Neutrophil (primary cell): ENCODE results near the gene MBD1.

Source experiments
- H3K27ac ChIP-seq: fragments of 200-600 bp; sonication (generic); 2 replicates; pipeline ENCODE4 v1.5.1; 2016; ENCODE audit warnings: mild to moderate bottlenecking, moderate library complexity
- H3K27me3 ChIP-seq: fragments of 200-600 bp; sonication (generic); 2 replicates; pipeline ENCODE4 v1.6.0; 2016; ENCODE audit warnings: mild to moderate bottlenecking
- H3K36me3 ChIP-seq: fragments of 200-600 bp; sonication (generic); 2 replicates; pipeline ENCODE4 v1.5.1; 2017
- H3K4me1 ChIP-seq, 2 experiments: fragments of 200-600 bp in 1 of 2; sonication (generic) in 1 of 2; 1 replicate in 1 of 2; 2 replicates in 1 of 2; pipeline versions ENCODE4 v1.5.1 to v1.6.1; 2013 to 2016; ENCODE audit warnings: low read depth in 1 of 2, low read length in 1 of 2, mild to moderate bottlenecking in 1 of 2, moderate library complexity in 1 of 2; ENCODE audit not compliant: control insufficient read depth in 1 of 2, insufficient read depth in 1 of 2
- H3K4me3 ChIP-seq, 2 experiments: fragments of 200-600 bp in 1 of 2; sonication (generic) in 1 of 2; 1 replicate in 1 of 2; 2 replicates in 1 of 2; pipeline ENCODE4 v1.5.1; 2013 to 2016; ENCODE audit warnings: low read depth in 1 of 2, low read length in 1 of 2, mild to moderate bottlenecking in 1 of 2, moderate library complexity in 1 of 2
- H3K9me3 ChIP-seq: fragments of 200-600 bp; sonication (generic); 2 replicates; pipeline ENCODE4 v1.5.1; 2016
- CTCF ChIP-seq: fragments of 200-600 bp; sonication (generic); IDR thresholded peaks from 2 replicates; pipeline ENCODE4 v1.5.1; 2016; ENCODE audit warnings: antibody characterized with exemption

MBD1 gene

GRCh38 chr18:50284255-50284885 lies 3.0 kb upstream of the MBD1 start:
- Histone ChIP-seq H3K4me3 (no peak overlapping the region), H3K27me3 (no peaks in the 10 kb centered on the region), H3K9me3 (no peaks in the 10 kb centered on the region), H3K27ac (no peak overlapping the region), H3K36me3 (peaks cover 42% of the 10 kb centered on the region), H3K4me1 (peaks cover 43 to 47% of the 10 kb centered on the region in 2 experiments)
- TF ChIP-seq CTCF, result no peak

- Histone ChIP-seq H3K27ac (peak overlapping the region; percentile 5), H3K4me3 (no peak overlapping the region), H3K27me3 (no peaks in the 10 kb centered on the region), H3K9me3 (no peaks in the 10 kb centered on the region), H3K36me3 (peaks cover 49% of the 10 kb centered on the region), H3K4me1 (peaks cover 38 to 46% of the 10 kb centered on the region in 2 experiments)
- no peak for TF ChIP-seq CTCF
These were observed 2.3 kb upstream of the MBD1 start for GRCh38 chr18:50283469-50284209.

- Histone ChIP-seq H3K27me3 (no peaks in the 10 kb centered on the region), H3K4me1 (peaks cover 33 to 39% of the 10 kb centered on the region in 2 experiments)
These were observed 1.4 kb upstream of the MBD1 start for GRCh38 chr18:50282521-50283335.

GRCh38 chr18:50281972-50282520 lies 723 bp upstream of the MBD1 start:
- Histone ChIP-seq H3K4me3 (peak overlapping the region; percentile 85 to 100), H3K27ac (peak overlapping the region; percentile 92), H3K36me3 (peaks cover 58% of the 10 kb centered on the region), H3K9me3 (no peaks in the 10 kb centered on the region), H3K4me1 (peaks cover 29 to 35% of the 10 kb centered on the region in 2 experiments), H3K27me3 (no peaks in the 10 kb centered on the region)
- no peak for TF ChIP-seq CTCF

More at GRCh38 chr18:50282521-50283335, 1.4 kb upstream of the MBD1 start:
- H3K36me3 ChIP-seq, result peaks cover 53% of the 10 kb centered on the region
- no peaks in the 10 kb centered on the region for H3K9me3 ChIP-seq
- H3K27ac ChIP-seq, result no peak overlapping the region
- TF ChIP-seq CTCF, result no peak
- no peak overlapping the region for H3K4me3 ChIP-seq

GRCh38 chr18:50280707-50281294 lies 522 bp downstream of the MBD1 start:
- Histone ChIP-seq H3K4me1 (peaks cover 21 to 28% of the 10 kb centered on the region in 2 experiments), H3K36me3 (peaks cover 69% of the 10 kb centered on the region)

More at GRCh38 chr18:50280707-50281294, 522 bp downstream of the MBD1 start:
- TF ChIP-seq CTCF, result no peak
- Histone ChIP-seq H3K4me3 (peak overlapping the region; percentile 85 to 100), H3K9me3 (no peaks in the 10 kb centered on the region), H3K27ac (peak overlapping the region; percentile 92), H3K27me3 (no peaks in the 10 kb centered on the region)
